OCI-LY3 (cell line): Measurements from ENCODE around the gene VAV2.

Source experiments
- H2AFZ ChIP-seq: fragments of 200-600, 300-600 bp; shearing (Covaris generic); 2 replicates; pipeline ENCODE4 v1.6.0; 2014; ENCODE audit warnings: antibody characterized with exemption, low read depth, low read length
- H3K27ac ChIP-seq: fragments of 200-600, 300-600 bp; sonication (generic); 2 replicates; pipeline ENCODE4 v1.5.1; 2014; ENCODE audit warnings: mild to moderate bottlenecking, low read length, moderate library complexity, mixed read lengths
- H3K27me3 ChIP-seq: fragments of 200-600, 300-600 bp; sonication (generic); 2 replicates; pipeline ENCODE4 v1.6.1; 2014; ENCODE audit warnings: low read depth, low read length, mixed read lengths
- H3K36me3 ChIP-seq: fragments of 200-600, 300-600 bp; sonication (generic); replicated peaks from 2 replicates; pipeline ENCODE3; 2014; ENCODE audit warnings: low read depth, low read length, mixed read lengths
- H3K4me1 ChIP-seq: fragments of 300-600, 200-600 bp; sonication (generic); 2 replicates; pipeline ENCODE4 v1.6.1; 2014; ENCODE audit warnings: low read length, mixed read lengths
- H3K4me2 ChIP-seq: fragments of 200-600, 300-600 bp; sonication (generic); 2 replicates; pipeline ENCODE4 v1.6.1; 2014; ENCODE audit warnings: low read length, mixed read lengths
- H3K4me3 ChIP-seq: fragments of 300-600, 200-600 bp; sonication (generic); 2 replicates; pipeline ENCODE4 v1.5.1; 2014; ENCODE audit warnings: antibody characterized with exemption, mild to moderate bottlenecking, low read length, moderate library complexity
- H3K79me2 ChIP-seq: fragments of 300-600, 200-600 bp; shearing (Covaris generic); 2 replicates; pipeline ENCODE4 v1.6.1; 2014; ENCODE audit warnings: mild to moderate bottlenecking, low read length, mixed read lengths
- H3K9ac ChIP-seq: fragments of 300-600, 200-600 bp; shearing (Covaris generic); 2 replicates; pipeline ENCODE4 v1.6.0; 2014; ENCODE audit warnings: mild to moderate bottlenecking, low read length, moderate library complexity
- H3K9me3 ChIP-seq: fragments of 200-600, 300-600 bp; shearing (Covaris generic); 2 replicates; pipeline ENCODE4 v1.6.1; 2014; ENCODE audit warnings: low read length, mixed read lengths; ENCODE audit not compliant: insufficient read depth
- H4K20me1 ChIP-seq: fragments of 200-600, 300-600 bp; sonication (generic); 2 replicates; pipeline ENCODE4 v1.6.1; 2016; ENCODE audit warnings: low read length, mixed read lengths; ENCODE audit not compliant: insufficient read depth
- CTCF ChIP-seq: fragments of 200-600, 300-600 bp; sonication (generic); IDR thresholded peaks from 2 replicates; pipeline ENCODE4 v1.5.1; 2014; ENCODE audit warnings: antibody characterized with exemption, low read length, low read depth
- EZH2phosphoT487 ChIP-seq: fragments of 200-600 bp; shearing (Covaris generic); IDR thresholded peaks from 2 replicates; pipeline ENCODE4 v1.6.1; 2018; ENCODE audit warnings: antibody characterized with exemption, mixed run types, low read depth

Gene VAV2

GRCh38 chr9:133780962-133781827 is 210.9 kb downstream of the VAV2 start:
- H3K4me1 ChIP-seq, result peaks cover 13% of the 10 kb centered on the region
- no peaks in the 10 kb centered on the region for H3K27me3 ChIP-seq
- H3K27ac ChIP-seq, result no peak overlapping the region
- H3K9ac ChIP-seq, result no peak overlapping the region
- H3K4me2 ChIP-seq, result no peak overlapping the region
- TF ChIP-seq EZH2phosphoT487, result no peak
- no peak for TF ChIP-seq CTCF
- no peaks in the 10 kb centered on the region for H3K9me3 ChIP-seq
- H3K36me3 ChIP-seq, result peaks cover 68% of the 10 kb centered on the region
- no peak overlapping the region for H3K4me3 ChIP-seq
- no peak overlapping the region for H2AFZ ChIP-seq
- H4K20me1 ChIP-seq, result peaks cover 19% of the 10 kb centered on the region
- H3K79me2 ChIP-seq, result no peaks in the 10 kb centered on the region

- Histone ChIP-seq H3K27ac (no peak overlapping the region), H4K20me1 (peaks cover 12% of the 10 kb centered on the region), H3K4me3 (no peak overlapping the region), H3K4me2 (no peak overlapping the region), H3K36me3 (peaks cover 68% of the 10 kb centered on the region), H3K4me1 (peaks cover 6% of the 10 kb centered on the region), H3K79me2 (no peaks in the 10 kb centered on the region), H3K27me3 (no peaks in the 10 kb centered on the region), H2AFZ (no peak overlapping the region), H3K9ac (no peak overlapping the region), H3K9me3 (no peaks in the 10 kb centered on the region)
- TF ChIP-seq EZH2phosphoT487 (no peak), CTCF (no peak)
Observed at GRCh38 chr9:133780404-133780945, 211.6 kb downstream of the VAV2 start.

- Histone ChIP-seq H4K20me1 (peaks cover 10% of the 10 kb centered on the region; the same call in 1 of the 2 replicates), H3K4me1 (0 out of 2 replicates have a peak, but pooled peaks cover 2% of the 10 kb centered on the region), H3K27me3 (no peaks in the 10 kb centered on the region), H3K4me2 (no peak overlapping the region), H3K79me2 (no peaks in the 10 kb centered on the region), H2AFZ (no peak overlapping the region), H3K27ac (no peak overlapping the region), H3K4me3 (no peak overlapping the region), H3K9ac (no peak overlapping the region), H3K36me3 (peaks cover 68% of the 10 kb centered on the region), H3K9me3 (no peaks in the 10 kb centered on the region)
- TF ChIP-seq EZH2phosphoT487 (no peak), CTCF (no peak)
Observed at GRCh38 chr9:133779516-133780403, 212.4 kb downstream of the VAV2 start.
